Thymus (tissue), 11 donors: ENCODE measurements around the gene ARID1A. TPM values are rescaled to one million over a fixed set of nuclear protein-coding genes. Genes with fewer than 3 reads are reported as not detected.
A peak's percentile ranks its signal among the peaks of the same experiment; 100 is the strongest.
"Not testable (repeated sequence)": the region's sequence is repeated elsewhere in the genome, so short reads cannot be mapped to it uniquely, and the experiment has no call there.

Experiments
- DNase-seq, 9 donors: peaks; one replicate each; pipeline ENCODE4 v3.0.0-alpha.2; 2013; ENCODE audit warnings: low spot score in 9 of 9, low read depth in 6 of 9, missing footprints in 1 of 9
- H3K27ac ChIP-seq, 2 donors: one replicate each; pipeline ENCODE4 v1.5.1; 2013; ENCODE audit warnings: control low read depth in 1 of 2, low read depth in 1 of 2, low read length in 1 of 2, mild to moderate bottlenecking in 1 of 2, moderate library complexity in 1 of 2
- H3K27me3 ChIP-seq, 2 donors: one replicate each; pipeline ENCODE4 v1.5.1; 2013; ENCODE audit warnings: low read length in 1 of 2; ENCODE audit not compliant: control insufficient read depth in 2 of 2, insufficient read depth in 1 of 2
- H3K36me3 ChIP-seq, 2 donors: one replicate each; pipeline ENCODE4 v1.5.1; 2013; ENCODE audit warnings: low read length in 1 of 2, mild to moderate bottlenecking in 1 of 2, moderate library complexity in 1 of 2; ENCODE audit not compliant: control insufficient read depth in 2 of 2, insufficient read depth in 2 of 2
- H3K4me1 ChIP-seq, 2 donors: one replicate each; pipeline ENCODE4 v1.5.1; 2013; ENCODE audit warnings: low read length in 2 of 2; ENCODE audit not compliant: control insufficient read depth in 2 of 2, insufficient read depth in 2 of 2
- H3K4me3 ChIP-seq, 2 donors: one replicate each; pipeline ENCODE4 v1.5.1; 2013; ENCODE audit warnings: low read length in 2 of 2, control low read depth in 1 of 2, mild to moderate bottlenecking in 1 of 2
- H3K9me3 ChIP-seq, 2 donors: one replicate each; pipeline ENCODE4 v1.5.1; 2013; ENCODE audit warnings: low read length in 1 of 2, mild to moderate bottlenecking in 1 of 2; ENCODE audit not compliant: control insufficient read depth in 2 of 2, insufficient read depth in 1 of 2
- WGBS: extraction: QIAGEN DNeasy Blood & Tissue Kit; methylation state at CpG from one replicate; pipeline ENCODE4 v1.1.7; 2013; 5-methylcytosine and 5-hydroxymethylcytosine counted together
- polyA plus RNA-seq: library from polyadenylated mRNA; stranded (reverse); fragments of 200-250 nt; gene quantifications from one replicate; pipeline ENCODE4 v1.2.3, GENCODE V29; 2013
- total RNA-seq: library from RNA; stranded (reverse); fragments of 120-200 nt; gene quantifications from one replicate; pipeline ENCODE4 v1.2.4, GENCODE V29; 2013
- donor health status: healthy.

ARID1A gene
- total and polyA plus RNA-seq, 2 donors = 20.1 to 30.7 TPM

DNA sequence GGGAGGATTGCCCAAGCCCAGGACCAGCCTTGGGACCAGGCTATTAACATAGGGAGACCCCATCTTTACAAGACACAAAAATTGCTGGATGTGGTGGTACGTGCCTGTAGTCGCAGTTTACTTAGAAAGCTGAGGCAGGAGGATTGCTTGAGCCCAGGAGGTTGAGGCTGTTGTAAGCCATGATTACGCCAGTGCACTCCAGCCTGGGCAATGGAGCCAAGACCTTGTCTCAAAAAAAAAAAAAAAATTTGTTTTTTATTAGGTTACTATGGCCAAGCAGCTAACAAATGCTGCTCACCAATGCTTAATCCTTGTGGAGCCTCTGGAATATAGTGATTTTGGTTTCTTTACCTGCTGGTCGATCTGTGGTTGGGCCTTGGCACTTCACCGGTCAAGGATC, 8.8 kb downstream of the ARID1A start:
- no peak for DNase-seq
- no peak overlapping the region for H3K27ac ChIP-seq
- H3K4me3 ChIP-seq = no peak overlapping the region
- H3K27me3 ChIP-seq = no peaks in the 10 kb centered on the region
- WGBS = 95% methylated on average over 5 of the region's 5 CpGs
- H3K4me1 ChIP-seq = peaks cover 30 to 52% of the 10 kb centered on the region in 2 donors
- H3K36me3 ChIP-seq = peaks cover 9 to 71% of the 10 kb centered on the region in 2 donors
- no peaks in the 10 kb centered on the region for H3K9me3 ChIP-seq

DNA sequence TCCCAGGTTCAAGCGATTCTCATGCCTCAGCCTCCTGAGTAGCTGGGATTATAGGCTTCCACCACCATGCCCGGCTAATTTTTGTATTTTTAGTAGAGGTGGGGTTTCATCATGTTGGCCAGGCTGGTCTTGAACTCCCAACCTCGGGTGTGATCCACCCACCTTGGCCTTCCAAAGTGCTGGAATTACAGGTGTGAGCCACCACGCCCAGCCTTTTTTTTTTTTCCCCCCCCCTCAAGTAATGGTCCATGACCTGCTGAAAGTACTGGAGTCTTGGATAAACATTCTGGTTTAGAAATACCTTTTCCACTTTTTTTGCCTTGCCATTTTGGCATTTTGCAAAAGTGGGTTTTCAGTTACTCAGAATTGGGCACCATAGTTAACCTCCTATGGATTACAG, 9.4 kb downstream of the ARID1A start:
- WGBS = 93% methylated on average over 4 of the region's 4 CpGs

DNA sequence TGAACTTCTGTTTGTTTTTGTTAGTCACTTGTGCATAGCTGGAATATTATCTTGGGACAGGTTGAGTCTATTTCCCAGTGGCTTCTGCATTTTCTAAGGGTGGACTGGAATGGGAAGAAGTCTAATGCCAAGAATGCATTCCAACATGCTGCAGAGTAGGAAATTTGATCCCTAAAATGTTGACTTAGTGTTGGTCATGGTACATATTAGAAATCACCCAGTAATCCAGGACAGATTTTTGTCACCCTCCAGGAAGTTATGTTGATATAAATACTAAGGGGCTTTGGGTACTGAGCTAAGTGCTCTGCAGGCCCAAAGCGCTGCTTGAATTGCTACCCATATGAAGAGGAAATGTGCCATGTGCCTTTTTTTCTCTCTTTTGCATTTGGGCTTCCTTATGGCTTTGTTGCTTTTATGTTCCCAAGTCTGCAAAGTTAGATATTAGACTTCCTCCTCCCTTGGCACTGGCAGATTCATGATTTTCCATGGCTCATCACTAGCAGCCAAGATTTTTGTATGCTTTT, 10.0 kb downstream of the ARID1A start:
- WGBS = 42% methylated on average over 1 of the region's 1 CpG
- no peaks in the 10 kb centered on the region for H3K27me3 ChIP-seq
- peak overlapping the region; percentile 15 to 25 for H3K27ac ChIP-seq
- DNase-seq = peak in 1 of 9 donors; percentile 27
- no peak overlapping the region for H3K4me3 ChIP-seq
- H3K4me1 ChIP-seq = peaks cover 26 to 45% of the 10 kb centered on the region in 2 donors
- H3K36me3 ChIP-seq = peaks cover 13 to 74% of the 10 kb centered on the region in 2 donors
- H3K9me3 ChIP-seq = no peaks in the 10 kb centered on the region

More for the DNA sequence above, 9.4 kb downstream of the ARID1A start:
- Histone ChIP-seq H3K4me1 (peaks cover 30 to 49% of the 10 kb centered on the region in 2 donors), H3K36me3 (peaks cover 11 to 72% of the 10 kb centered on the region in 2 donors)
- not testable (repeated sequence) for DNase-seq, H3K27ac ChIP-seq, H3K9me3 ChIP-seq, H3K27me3 ChIP-seq, H3K4me3 ChIP-seq

- peak overlapping the region; percentile 8 to 15 for H3K27ac ChIP-seq
- H3K4me3 ChIP-seq = no peak overlapping the region
- 9% methylated on average over 5 of the region's 5 CpGs for WGBS
- peaks cover 13 to 74% of the 10 kb centered on the region in 2 donors for H3K36me3 ChIP-seq
- H3K9me3 ChIP-seq = no peaks in the 10 kb centered on the region
- peaks cover 22 to 40% of the 10 kb centered on the region in 2 donors for H3K4me1 ChIP-seq
- DNase-seq = peak in 1 of 9 donors; percentile 21
- no peaks in the 10 kb centered on the region for H3K27me3 ChIP-seq
These were observed 10.5 kb downstream of the ARID1A start for GRCh38 chr1:26706315-26706714.

DNA sequence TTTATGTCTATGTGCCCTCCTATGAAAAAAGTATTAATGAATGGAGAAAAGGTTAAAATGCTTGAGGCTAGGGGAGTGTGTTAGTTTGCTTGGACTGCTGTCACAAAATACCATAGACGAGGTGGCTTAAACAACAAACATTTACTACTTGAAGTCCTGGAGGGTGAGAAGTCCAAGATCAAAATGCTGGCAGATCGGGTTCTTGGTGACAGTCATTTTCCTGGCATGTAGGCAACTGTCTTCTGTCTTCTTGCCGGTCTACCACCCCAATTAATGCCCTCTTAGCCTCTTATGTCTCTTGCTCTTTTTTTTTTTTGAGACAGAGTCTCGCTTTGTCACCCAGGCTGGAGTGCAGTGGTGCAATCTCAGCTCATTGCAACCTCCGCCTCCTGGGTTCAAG, 15.0 kb downstream of the ARID1A start:
- Histone ChIP-seq H3K4me1 (peaks cover 5 to 19% of the 10 kb centered on the region in 2 donors), H3K27ac (no peak overlapping the region)
- 97% methylated on average over 5 of the region's 5 CpGs for WGBS

DNA sequence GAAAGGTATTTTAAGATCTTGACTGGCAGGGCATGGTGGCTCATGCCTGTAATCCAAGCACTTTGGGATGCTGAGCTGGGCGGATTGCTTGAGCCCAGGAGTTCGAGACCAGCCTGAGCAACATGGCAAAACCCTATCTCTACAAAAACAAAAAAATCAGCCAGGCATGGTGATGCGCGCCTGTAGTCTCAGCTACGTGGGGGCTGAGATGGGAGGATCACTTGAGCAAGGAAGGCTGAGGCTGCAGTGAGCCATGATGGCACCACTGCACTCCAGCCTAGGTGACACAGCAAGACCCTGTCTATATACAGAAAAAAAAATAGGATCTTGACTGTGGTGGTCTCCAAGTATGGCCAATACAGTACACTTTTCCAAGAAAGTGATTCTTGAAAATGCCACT, 16.0 kb downstream of the ARID1A start:
- Histone ChIP-seq H3K36me3 (peaks cover 34 to 83% of the 10 kb centered on the region in 2 donors), H3K4me1 (peaks cover 4 to 13% of the 10 kb centered on the region in 2 donors), H3K27ac (no peak overlapping the region), H3K9me3 (no peaks in the 10 kb centered on the region), H3K27me3 (no peaks in the 10 kb centered on the region), H3K4me3 (no peak overlapping the region)
- WGBS = 96% methylated on average over 5 of the region's 5 CpGs
- no peak for DNase-seq

More for the DNA sequence above, 15.0 kb downstream of the ARID1A start:
- Histone ChIP-seq H3K27me3 (no peaks in the 10 kb centered on the region), H3K36me3 (peaks cover 28 to 79% of the 10 kb centered on the region in 2 donors), H3K4me3 (no peak overlapping the region), H3K9me3 (no peaks in the 10 kb centered on the region)
- no peak for DNase-seq

- 88% methylated on average over 2 of the region's 2 CpGs for WGBS
- Histone ChIP-seq H3K27ac (no peak overlapping the region), H3K4me1 (peaks cover 17 to 35% of the 10 kb centered on the region in 2 donors), H3K4me3 (no peak overlapping the region), H3K27me3 (no peaks in the 10 kb centered on the region), H3K36me3 (peaks cover 22 to 84% of the 10 kb centered on the region in 2 donors), H3K9me3 (no peaks in the 10 kb centered on the region)
- DNase-seq = no peak
These were observed 21.2 kb downstream of the ARID1A start for GRCh38 chr1:26717017-26717491.

DNA sequence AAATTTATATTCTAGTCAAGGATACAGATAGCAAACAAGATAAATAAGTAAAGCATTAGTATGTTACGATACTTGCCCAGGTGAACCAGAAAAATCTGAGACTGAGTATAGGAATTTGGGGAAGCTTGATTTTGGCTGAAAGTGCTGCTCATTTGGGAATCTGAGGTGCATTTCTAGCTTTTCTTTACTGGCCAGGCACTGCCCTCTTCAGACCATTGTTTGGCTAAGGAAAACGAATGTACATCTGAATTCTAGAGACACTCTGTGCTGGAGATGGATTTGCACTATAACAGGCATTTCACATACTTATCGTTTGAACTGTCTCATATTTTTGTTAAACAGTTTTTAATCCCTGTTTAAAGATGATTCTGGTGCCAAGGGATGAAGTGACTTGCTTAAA, 23.4 kb downstream of the ARID1A start:
- no peak for DNase-seq
- no peaks in the 10 kb centered on the region for H3K9me3 ChIP-seq
- 86% methylated on average over 3 of the region's 3 CpGs for WGBS
- peaks cover 14 to 63% of the 10 kb centered on the region in 2 donors for H3K36me3 ChIP-seq
- no peaks in the 10 kb centered on the region for H3K27me3 ChIP-seq
- no peak overlapping the region for H3K27ac ChIP-seq
- peaks cover 28 to 45% of the 10 kb centered on the region in 2 donors for H3K4me1 ChIP-seq
- H3K4me3 ChIP-seq = no peak overlapping the region

DNA sequence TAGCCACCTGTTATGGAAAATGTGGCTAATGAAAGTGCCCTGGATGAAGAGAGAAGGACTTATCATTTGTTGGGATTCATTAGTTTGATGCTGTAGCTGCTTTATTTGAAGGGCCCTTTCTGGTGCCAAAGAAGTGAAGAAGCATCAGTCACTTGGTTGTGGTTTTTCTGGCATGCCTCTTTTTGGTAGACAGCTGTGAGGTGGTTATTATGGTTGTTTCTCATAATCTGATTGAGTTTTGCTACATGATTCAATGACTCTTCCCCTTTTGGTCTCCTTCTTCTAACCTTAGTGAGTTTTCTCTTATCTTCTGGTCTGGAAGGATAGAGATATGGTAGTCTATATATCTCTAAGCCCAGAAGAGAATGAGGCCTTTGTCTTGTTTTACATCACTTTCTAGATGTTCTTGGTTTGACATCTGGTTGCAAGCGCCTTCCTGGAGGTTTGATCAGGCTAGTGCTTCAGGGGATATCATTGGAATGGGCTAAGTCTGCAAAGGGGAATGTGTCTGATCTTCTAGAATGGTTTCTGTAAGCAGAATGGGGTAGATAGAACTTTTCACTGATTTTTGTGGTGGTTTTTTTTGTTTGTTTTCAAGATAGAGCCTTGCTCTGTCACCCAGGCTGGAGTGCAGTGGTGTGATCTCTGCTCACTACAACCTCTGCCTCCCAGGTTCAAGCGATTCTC, 26.0 kb downstream of the ARID1A start:
- DNase-seq = peak in 1 of 9 donors; percentile 44
- WGBS = 94% methylated on average over 2 of the region's 2 CpGs
- peak overlapping the region in 1 of 2 donors; percentile 52 for H3K27ac ChIP-seq
- H3K36me3 ChIP-seq = peaks cover 8 to 49% of the 10 kb centered on the region in 2 donors
- no peaks in the 10 kb centered on the region for H3K9me3 ChIP-seq
- H3K27me3 ChIP-seq = no peaks in the 10 kb centered on the region
- H3K4me3 ChIP-seq = no peak overlapping the region
- peaks cover 39 to 51% of the 10 kb centered on the region in 2 donors for H3K4me1 ChIP-seq
